NCI-H2029 (cell line): ENCODE data around the gene MYO3B.

ENCODE experiments used
- DNase-seq: peaks from one replicate; lab custom pipeline; 2025; lab: John Stamatoyannopoulos, UW

MYO3B gene

DNA sequence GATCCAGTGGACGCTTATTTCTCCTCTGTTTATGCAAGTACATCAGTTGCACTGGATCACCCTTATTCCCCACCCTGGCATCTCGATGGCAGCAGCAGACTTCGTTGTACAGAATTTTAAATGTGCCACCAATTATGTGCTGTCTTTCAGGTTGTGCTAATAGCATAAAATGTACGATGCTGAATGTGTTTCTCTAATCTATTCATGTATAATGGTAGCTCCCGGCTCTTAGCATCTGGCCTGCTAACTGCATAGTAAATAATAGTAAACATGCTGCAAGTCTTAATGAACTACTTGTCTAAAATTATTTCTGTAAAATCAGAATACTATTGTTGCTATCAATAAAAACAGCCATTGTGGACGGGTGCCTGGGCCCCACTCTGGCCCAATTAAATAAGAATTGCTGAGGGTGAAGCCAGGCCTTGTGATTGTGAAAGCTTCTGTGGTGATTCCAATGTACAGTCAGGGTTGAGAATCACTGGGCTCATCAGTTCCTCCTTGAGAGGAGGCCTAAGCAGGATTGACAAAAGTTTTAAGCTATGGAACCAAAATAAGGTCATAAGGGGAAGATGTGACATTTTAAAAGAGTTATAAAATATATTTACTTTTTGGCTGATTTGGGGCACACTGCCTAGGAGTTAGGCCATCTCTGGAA lies 14.4 kb upstream of the MYO3B start:
- DNase-seq = no peak

DNA sequence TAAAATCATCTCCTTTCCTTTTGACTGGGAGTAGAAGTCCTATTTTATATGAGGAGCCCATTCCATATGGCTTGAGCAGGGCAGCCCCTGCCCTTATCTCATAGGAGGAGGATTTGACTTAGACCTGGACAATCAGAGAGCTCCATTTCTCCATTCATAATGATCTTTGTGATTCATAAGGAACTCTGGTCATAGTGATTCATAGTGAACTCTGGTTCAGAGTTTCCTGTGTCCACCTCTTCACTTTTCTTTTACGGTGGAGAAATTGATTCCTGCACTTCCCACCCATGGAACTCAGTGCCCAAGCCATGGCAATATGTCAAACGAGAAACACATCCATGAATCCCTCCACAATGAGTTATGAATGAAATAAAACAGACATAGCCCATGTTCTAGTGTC lies 12.8 kb upstream of the MYO3B start:
- DNase-seq = no peak

DNA sequence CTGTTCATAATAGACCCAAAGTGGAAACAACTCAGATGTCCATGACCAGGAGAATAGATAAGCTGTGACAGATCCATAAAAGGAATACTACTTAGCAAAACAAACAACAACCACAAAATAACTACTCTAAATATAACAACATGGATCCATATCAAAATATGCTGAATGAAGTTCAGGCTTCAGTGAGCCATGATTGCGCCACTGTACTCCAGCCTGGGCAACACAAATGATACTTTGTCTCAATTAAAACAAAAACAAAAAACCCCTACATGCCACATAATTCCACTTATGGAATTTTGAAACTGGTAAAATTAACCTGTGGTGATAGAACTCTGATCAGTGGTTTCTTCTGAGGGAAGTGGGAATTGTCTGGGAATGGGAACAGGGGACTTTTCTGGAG lies 11.2 kb upstream of the MYO3B start:
- no peak for DNase-seq

DNA sequence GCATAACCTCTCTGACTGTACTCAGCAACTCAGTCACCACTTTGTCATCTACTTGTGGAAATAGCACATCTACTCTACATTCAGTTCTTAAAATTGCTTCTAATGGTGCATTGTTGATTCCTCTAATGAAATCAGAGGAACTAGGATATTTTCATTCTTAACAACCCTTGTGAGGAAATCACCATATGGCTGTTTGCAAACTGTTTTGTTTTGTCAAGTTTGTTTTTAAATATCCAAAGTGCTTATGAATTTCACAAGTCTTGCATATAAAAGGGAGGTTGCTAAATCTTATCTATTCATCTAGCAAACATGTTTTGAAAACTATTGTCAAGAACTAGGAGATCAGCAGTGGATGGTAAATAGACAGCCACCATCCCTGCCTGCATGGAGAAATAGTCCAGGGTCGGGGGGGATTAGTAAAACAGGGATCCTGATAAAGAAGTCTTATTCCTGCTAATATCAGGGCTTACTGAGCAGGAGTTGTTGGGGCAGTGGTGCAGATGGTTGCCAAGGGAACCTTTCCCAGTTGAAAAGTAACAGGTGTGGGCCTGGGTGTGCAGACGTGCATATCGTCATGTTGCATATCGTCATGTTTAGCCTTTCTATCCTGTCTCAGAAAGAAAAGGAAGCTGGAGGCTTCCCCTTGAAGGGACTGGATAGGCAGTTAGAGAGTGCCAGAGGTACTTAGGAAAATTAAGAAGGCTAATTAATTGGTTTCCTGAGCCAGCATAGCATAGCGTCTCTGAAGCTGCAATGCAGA lies 7.5 kb upstream of the MYO3B start:
- no peak for DNase-seq

DNA sequence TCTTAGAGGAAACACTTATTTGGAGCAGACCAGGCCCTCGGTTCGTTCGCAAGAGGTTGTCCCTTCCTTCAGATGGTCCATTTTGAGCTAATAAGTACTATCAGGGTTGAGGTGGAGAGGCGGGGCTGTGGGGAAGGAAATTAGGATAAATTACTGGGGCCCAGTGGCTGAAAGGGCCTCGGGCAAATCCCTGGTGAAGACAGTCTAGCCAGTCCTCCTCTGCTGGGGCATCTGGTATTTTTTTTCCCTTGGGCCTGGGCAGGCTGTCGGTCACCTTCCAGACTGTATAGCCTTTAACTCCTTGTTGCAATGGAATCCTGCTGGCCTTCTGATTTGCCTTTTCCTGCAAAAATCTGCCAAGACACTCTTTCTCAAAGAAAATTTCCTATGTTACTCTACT lies 1.7 kb upstream of the MYO3B start:
- no peak for DNase-seq

DNA sequence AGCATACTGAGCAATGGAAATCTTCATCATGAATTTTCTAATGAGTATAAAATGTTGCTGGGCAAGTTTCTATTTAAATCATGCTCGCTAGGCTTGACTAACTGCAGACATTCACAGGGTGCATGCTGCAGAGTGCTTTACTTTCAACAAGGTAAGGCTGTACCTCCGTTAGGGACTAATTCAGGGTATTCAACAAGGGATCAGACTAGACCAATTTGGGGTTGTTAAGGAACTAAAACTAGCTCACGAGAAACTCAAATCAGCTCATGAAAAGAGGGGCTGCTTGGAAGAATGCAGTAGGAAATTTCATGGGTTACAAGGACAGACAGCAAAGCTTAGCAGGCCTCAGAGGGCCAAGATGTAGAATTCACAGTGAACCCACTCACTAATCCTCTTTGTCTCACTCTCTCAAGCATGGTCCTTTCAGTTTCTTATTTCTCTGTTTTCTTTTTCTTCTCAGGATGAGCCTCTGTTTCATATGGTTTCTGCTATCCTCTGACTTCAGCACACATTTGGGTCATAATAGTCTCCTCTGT lies 2.2 kb downstream of the MYO3B start:
- DNase-seq = no peak

DNA sequence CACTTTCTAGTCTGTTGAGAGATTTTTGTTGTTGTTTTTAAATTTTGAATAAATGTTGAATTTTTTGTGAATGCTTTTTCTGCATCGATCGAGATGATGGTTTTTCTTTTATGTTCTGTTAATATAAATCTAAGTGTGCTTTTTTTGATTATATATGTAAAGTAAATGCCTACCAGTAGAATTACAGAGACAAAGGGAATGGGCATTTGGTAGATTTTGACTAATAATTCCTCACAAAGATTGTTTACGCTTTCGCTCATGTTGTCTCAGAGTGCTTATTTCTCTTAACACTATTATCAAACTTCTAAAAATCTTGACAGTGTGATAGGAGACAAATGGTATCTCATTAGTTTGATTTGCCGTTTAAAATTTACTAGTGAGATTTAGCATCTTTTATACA lies 3.7 kb downstream of the MYO3B start:
- DNase-seq = no peak

DNA sequence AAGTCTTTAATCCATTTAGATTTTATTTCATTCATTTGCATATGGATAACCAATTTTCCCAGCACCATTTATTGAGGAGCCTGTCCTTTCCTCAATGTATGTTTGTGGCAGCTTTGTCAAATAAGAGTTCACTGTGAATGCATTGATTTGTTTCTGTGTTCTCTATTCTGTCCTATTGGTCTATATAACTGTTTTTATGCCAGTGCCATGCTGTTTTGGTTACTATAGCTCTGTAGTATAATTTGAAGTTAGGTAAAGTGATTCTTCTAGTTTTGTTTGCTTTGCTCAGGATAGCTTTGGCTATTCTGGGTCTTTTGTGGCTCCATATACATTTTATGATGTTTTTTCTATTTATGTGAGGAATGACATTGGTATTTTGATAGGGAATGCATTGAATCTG lies 7.4 kb downstream of the MYO3B start:
- no peak for DNase-seq

DNA sequence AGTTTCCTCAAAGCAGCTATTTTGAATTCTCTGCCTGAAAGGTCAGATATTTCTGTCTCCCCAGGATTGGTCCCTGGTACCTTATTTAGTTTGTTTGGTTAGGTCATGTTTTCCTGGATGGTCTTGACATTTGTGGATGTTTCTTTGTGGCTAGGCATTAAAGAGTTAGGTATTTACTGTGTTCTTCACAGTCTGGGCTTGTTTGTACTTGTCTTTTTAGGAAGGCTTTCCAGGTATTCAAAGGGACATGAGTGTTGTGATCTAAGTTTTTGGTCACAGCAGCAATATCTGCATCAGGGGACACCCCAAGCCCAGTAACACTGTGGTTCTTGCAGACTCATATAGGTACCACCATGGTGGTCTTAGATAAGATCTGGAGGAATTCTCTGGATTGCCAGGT lies 11.8 kb downstream of the MYO3B start:
- no peak for DNase-seq

DNA sequence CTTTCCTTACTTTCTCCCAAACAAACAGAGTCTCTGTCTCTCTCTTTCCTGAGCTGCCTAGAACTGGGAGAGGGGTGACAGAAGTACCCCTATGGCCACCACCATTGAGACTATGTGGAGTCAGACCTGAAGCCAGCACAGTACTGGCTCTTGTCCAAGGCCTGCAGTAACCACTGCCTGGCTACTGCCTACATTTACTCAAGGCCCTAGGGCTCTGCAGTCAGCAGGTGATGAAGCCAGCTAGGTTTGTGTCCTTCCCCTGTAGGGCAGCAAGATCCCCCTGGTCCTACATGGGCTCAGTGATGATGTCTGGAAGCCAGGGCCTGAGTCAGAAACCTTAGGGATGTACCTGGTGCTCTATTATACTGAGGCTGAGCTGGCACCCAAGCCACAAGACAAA lies 12.2 kb downstream of the MYO3B start:
- DNase-seq = no peak

DNA sequence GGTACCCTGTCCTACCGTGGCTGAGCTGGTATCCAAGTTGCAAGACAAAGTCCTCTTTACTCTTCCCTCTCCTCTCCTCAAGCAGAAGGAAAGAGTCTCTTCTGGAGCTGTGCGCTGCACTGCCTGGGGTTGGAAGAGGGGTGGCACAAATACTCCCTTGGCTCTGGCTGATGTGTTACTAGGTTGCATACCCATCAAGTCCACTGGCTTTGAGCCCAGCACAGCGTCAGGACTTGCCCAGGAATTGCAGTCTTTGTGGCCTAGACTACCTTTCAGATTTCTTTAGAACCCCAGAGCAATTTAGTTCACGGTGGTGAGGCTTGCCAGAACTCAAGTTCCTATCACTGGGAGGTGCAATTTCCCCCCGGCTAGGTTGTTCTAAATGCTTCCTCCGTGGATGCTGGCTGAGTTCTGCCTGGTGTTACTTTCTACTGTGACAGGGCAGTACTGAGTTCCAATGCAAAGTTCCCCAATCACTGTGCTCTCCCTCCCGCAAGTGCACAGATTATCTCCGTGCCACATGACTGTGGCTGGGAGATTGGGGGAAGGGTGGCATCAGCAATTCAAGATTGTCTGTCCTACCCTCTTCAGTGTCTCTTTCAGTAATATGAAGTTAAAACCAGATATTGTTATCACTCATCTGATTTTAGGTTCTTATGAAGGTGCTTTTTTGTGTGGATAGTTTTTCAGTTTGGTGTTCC lies 13.4 kb downstream of the MYO3B start:
- no peak for DNase-seq

DNA sequence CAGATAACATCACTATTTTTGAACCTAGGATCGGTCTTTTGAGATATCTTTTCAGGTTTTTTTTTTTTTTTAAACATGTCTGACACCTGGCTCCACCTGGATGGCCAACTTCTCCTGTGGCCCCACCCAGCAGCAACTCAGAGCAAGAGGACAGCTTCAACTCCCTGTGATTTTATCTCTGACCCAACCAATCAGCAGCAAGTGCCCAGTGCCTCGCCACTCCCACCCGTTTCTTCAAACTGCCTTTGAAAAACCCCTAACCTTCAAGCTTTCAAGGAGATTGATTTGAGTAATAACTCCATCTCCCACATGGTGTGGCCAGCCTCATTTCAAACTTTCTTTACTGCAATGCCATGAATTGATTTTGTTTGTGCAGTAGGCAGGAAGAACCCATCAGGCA lies 19.0 kb downstream of the MYO3B start:
- no peak for DNase-seq

DNA sequence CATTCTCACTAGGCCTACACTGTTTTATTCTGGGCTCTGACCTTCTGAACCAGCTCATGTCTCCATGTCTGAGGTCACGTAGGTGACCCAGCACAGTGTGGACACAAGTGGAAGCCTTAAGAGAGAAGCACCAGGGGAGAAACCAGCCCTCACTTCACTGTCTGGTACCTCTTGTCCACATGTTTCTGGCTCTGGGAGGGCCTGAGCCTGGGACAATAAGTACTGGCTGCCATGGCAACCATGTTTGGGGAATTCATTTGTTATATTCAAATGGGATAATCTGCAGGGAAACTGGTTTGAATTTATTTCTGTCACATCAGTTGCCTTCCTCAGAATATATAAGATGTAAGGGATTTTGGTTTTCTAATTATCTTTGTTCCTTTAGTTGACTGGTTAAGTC lies 23.3 kb downstream of the MYO3B start:
- no peak for DNase-seq

DNA sequence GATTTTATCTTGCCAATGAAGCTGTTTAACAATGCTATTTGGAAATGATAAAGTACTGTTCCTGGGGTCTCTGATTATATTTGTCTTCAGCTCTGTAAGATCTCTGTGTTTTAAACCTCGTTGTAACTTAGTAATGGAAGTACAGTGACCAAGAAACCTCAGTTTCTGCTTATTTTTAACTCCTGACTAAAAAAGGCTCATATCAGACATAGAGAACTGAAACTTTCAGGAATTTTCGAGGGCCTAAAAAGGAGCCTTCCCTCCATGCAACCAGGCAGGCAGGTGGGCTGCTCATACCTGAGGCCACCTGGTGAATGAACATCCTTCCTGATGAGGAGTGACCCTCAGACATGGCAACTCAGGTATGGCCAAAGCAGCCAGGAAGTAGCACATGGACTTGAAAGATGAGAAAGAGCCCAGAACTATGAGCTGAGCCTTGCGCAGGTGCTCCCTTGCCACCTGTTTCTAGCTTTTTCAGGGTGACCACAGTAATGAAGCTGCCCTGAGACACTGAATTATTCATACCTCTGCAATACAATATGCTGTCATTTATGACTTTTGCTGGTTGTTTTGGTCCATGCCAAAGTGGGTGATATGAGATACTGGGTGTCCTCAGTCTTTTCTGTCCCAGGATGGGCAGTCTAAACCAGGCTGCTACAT lies 23.9 kb downstream of the MYO3B start:
- no peak for DNase-seq

DNA sequence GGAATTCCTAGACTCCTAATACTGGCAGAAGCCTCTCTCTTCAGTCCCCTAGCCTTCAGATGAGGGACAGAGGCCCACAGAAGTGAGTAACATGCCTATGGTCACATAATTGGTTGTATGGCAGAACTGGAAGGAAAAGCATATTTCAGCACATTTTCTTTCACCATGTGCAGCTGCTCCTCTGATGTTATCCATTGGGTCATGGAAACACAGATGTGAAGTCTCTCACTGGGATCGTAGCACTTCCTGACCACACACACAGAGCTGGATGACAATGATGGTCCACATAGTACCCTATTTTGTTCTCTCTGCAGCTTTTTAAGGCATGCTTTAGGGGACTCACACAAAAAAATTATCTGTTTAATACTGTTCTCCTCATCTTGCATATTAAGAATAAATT lies 24.5 kb downstream of the MYO3B start:
- no peak for DNase-seq

DNA sequence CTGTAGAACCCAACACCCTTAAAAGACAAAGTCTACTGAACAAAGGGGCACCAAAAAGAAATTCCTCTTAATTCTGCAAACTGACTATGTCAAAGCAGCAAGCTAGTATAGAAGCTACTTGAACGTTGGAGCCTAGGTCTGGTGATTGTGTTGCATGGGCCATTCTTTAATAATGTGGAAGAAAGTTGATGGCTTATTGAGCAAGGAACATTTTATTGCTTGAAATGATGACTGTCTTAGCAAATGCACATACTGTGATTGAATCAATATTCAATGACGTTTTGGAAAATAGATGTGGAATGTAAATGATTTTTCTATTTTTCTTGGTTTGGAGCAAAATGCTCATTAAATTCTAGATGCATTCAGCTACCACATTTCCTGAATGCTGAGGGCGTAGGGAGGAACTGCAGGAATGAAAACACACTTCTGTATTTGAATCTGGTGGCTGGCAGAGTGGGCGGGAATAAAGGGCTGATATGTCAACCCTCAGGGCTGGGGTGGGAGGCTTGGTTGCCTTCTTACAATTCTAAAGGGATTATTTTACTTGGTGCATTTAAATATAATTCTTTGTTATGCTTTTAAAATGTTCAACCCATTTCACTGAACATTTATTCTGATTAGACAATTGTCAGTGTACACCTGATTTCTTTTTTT lies 26.5 kb downstream of the MYO3B start:
- no peak for DNase-seq

DNA sequence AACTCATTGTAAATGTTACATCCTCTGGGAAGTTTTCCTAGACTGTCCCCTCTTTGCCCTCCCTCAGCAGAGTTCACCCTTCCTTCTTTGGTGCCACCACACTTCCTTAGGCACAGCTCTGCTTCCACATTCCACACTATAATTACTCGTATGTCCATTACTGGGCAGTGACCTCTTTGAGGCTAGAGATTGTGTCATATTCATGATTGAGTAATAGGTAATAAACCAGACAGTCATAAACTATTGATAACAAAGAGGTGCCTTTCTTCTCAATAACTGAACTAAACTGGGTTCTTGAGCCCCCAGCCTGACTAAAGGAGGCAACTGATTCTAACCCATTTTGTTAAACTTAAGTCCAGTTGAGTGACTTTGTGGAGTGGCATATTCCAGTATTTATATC lies 28.3 kb downstream of the MYO3B start:
- DNase-seq = no peak

DNA sequence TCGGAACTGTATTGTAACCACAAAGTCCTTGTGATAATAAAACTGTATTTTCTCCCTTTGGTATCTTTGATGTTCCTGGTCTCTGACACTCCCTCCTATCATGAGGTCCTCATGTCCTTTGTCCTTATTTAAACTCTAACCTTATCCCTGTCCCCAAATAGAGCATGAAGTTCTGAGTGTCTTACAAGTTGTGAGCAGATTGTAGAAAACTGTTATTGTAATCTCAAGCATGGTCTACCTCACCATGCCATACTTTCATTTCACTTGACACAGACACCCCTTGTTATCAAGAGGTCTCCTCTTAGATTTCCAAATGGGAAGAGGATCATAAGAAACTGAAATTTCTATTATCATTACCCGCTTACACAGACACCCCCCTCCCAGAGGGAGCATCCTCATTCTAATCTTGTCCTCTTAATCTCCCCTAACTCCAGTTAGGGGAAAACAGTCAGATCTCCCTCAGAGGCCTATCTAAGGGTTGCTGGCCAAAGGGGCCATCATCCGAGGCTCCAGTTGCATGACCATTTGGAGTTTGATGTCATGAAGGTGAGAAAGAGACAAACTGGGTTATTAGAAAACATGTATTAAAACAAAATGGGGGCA lies 29.0 kb downstream of the MYO3B start:
- DNase-seq = no peak

DNA sequence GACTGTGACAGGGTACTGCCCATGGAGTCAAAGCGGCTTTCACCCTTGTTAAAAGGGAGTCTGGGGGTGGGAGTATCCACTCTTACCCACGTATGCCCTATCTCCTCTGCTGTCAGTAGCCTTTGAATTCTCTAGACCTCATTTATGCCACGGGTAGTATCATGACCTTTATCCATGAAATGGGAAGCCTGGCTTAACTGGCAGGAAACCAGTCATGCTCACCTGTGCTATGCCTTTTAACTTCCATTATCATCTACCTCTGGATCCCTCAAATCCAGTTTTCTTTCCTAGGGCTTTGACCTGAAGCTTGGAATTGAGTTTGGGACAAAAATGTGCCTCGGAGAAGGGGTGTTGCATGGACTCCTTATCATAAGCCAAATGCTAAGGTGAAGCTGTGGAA lies 30.0 kb downstream of the MYO3B start:
- DNase-seq = no peak

DNA sequence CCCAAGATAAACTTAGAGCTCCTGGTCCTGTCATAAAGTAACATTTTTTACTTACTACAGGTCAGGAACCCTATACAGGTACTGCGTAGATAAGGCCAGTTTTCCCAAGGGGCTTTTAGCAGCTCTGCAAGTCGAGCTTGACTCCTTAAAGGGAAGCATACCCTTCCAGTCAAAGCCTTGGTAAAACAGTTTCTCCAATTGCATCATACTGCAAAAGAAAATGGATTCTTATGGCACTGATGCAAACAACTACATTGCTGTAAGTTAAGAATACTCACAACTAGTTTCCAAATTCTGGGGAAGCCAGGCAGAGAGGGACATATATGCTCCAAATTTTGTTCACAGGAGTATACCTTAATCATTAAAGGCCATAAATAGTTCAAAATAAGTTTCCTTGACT lies 31.0 kb downstream of the MYO3B start:
- DNase-seq = no peak

DNA sequence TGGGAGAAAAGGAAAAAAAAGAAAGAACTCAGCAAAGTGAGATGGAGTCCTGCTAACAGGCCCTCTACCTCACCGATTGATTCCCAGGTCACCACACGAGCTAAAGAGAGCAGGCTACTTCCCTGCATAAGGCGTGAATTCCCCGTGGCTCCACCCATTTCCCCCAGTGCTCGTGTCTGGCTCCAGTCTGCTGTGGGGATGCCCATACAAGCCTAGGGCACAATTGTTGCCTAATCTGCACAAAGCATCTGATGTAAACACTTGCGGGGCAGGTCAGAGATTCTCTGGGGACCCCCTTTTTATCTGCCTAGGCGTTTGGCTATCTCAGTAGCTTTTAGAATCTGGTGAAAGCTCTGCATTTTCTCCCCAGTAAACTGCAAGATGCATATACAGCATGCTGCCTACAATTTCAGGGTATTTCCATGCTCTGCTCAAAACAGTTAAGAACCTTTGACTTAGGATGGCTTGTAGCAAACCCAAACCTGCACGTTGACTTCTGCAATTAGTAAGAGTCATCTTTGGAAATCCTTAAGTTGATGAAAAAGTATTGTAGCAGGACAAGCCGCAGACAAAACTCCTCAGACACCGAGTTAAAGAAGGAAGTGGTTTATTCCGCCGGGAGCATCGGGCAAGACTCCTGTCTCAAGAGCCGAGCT lies 34.8 kb downstream of the MYO3B start:
- DNase-seq = no peak
